GM12865 (cell line): ENCODE measurements around the gene VWA3B.
"Not testable (repeated sequence)": the region's sequence is repeated elsewhere in the genome, so short reads cannot be mapped to it uniquely, and the experiment has no call there.

Source experiments
- DNase-seq: peaks from one replicate; pipeline ENCODE4 v3.0.0; 2010; ENCODE audit warnings: low read depth
- H3K4me3 ChIP-seq: 2 replicates; pipeline ENCODE4 v1.5.1; 2011; ENCODE audit warnings: mild to moderate bottlenecking, low read depth, low read length, control low read depth
- CTCF ChIP-seq: IDR thresholded peaks from 2 replicates; pipeline ENCODE4 v1.5.1; 2011; ENCODE audit warnings: low read length, control low read depth, low read depth, inconsistent platforms; ENCODE audit not compliant: insufficient read depth; ENCODE audit errors: missing control alignments

The VWA3B gene

GRCh38 chr2:98122524-98122923, 35.6 kb downstream of the VWA3B start:
- no peak for TF ChIP-seq CTCF
- no peak for DNase-seq
- H3K4me3 ChIP-seq = no peak overlapping the region

- no peak for TF ChIP-seq CTCF
- no peak overlapping the region for H3K4me3 ChIP-seq
- peak; percentile 29 for DNase-seq
Measured at GRCh38 chr2:98123286-98123685, 36.3 kb downstream of the VWA3B start.

GRCh38 chr2:98126061-98126460, 39.1 kb downstream of the VWA3B start:
- DNase-seq = no peak
- no peak for TF ChIP-seq CTCF
- no peak overlapping the region for H3K4me3 ChIP-seq

- TF ChIP-seq CTCF = no peak
- no peak overlapping the region for H3K4me3 ChIP-seq
- no peak for DNase-seq
Measured at GRCh38 chr2:98127229-98127989, 40.4 kb downstream of the VWA3B start.

- no peak overlapping the region for H3K4me3 ChIP-seq
- DNase-seq = no peak
- TF ChIP-seq CTCF = no peak
Measured at GRCh38 chr2:98128556-98129109, 41.7 kb downstream of the VWA3B start.

- not testable (repeated sequence) for H3K4me3 ChIP-seq, DNase-seq
Measured at GRCh38 chr2:98130073-98130472, 43.1 kb downstream of the VWA3B start.

- TF ChIP-seq CTCF = no peak
- peak; percentile 61 for DNase-seq
- no peak overlapping the region for H3K4me3 ChIP-seq
Measured at GRCh38 chr2:98134172-98135005, 47.4 kb downstream of the VWA3B start.
